Body of pancreas (tissue), 4 donors: ENCODE results near the gene HDAC8.

ENCODE experiments used
- CTCF ChIP-seq, 7 experiments: fragments of 450-650 bp in 4 of 7; fragments of 200-600 bp in 3 of 7; sonication (generic) in 3 of 7; IDR thresholded peaks; one replicate each; pipeline ENCODE4 v1.5.1; 2016 to 2019; ENCODE audit warnings: antibody characterized with exemption in 7 of 7
- POLR2A ChIP-seq, 3 donors: fragments of 450-650 bp; IDR thresholded peaks; one replicate each; pipeline ENCODE4 v1.6.1; 2016; ENCODE audit warnings: antibody characterized with exemption in 3 of 3, mild to moderate bottlenecking in 2 of 3

- no peak for TF ChIP-seq CTCF (IDR thresholded peaks at IDR 0.05)
- TF ChIP-seq POLR2A (IDR thresholded peaks at IDR 0.05): no peak
Observed at GRCh38 chrX:72475952-72476668, 96.5 kb downstream of the HDAC8 start.
